Ammon's horn (tissue), 1 donor: ENCODE results near the gene KIAA0040.

Experiments
- DNase-seq: peaks from one replicate; pipeline ENCODE4 v3.0.0-alpha.2; 2016; ENCODE audit warnings: low spot score

KIAA0040 gene

GRCh38 chr1:175200678-175201521 is 8.3 kb upstream of the KIAA0040 start:
- no peak for DNase-seq

GRCh38 chr1:175198332-175198731 is 5.8 kb upstream of the KIAA0040 start:
- DNase-seq: no peak

GRCh38 chr1:175197531-175197930 is 5.0 kb upstream of the KIAA0040 start:
- no peak for DNase-seq

- no peak for DNase-seq
These were observed 3.2 kb upstream of the KIAA0040 start for GRCh38 chr1:175195798-175196197.

GRCh38 chr1:175195281-175195680 is 2.7 kb upstream of the KIAA0040 start:
- DNase-seq: no peak

GRCh38 chr1:175193527-175193910 is 943 bp upstream of the KIAA0040 start:
- no peak for DNase-seq

- DNase-seq: no peak
These were observed 406 bp downstream of the KIAA0040 start for GRCh38 chr1:175192111-175192629.

- no peak for DNase-seq
These were observed 917 bp downstream of the KIAA0040 start for GRCh38 chr1:175191659-175192058.

GRCh38 chr1:175188936-175189335 is 3.6 kb downstream of the KIAA0040 start:
- DNase-seq: peak; percentile 38

GRCh38 chr1:175186433-175187160 is 6.0 kb downstream of the KIAA0040 start:
- DNase-seq: no peak

- DNase-seq: no peak
These were observed 6.7 kb downstream of the KIAA0040 start for GRCh38 chr1:175185903-175186302.

GRCh38 chr1:175183586-175183985 is 9.0 kb downstream of the KIAA0040 start:
- no peak for DNase-seq

GRCh38 chr1:175182201-175182746 is 10.3 kb downstream of the KIAA0040 start:
- no peak for DNase-seq

GRCh38 chr1:175179837-175180590 is 12.6 kb downstream of the KIAA0040 start:
- no peak for DNase-seq

GRCh38 chr1:175178456-175178855 is 14.1 kb downstream of the KIAA0040 start:
- no peak for DNase-seq

GRCh38 chr1:175178056-175178455 is 14.5 kb downstream of the KIAA0040 start:
- no peak for DNase-seq

- no peak for DNase-seq
These were observed 16.3 kb downstream of the KIAA0040 start for GRCh38 chr1:175176246-175176645.

- DNase-seq: no peak
These were observed 18.1 kb downstream of the KIAA0040 start for GRCh38 chr1:175174309-175175102.

GRCh38 chr1:175173531-175173930 is 19.0 kb downstream of the KIAA0040 start:
- DNase-seq: no peak

- DNase-seq: no peak
These were observed 20.1 kb downstream of the KIAA0040 start for GRCh38 chr1:175172503-175172902.
